Measurements from ENCODE around the gene MT2A. TPM values are rescaled to one million over a fixed set of nuclear protein-coding genes. Genes with fewer than 3 reads are reported as not detected.

The MT2A gene
- total and polyA plus RNA-seq, 2 donors (not counting 1 experiment from before 2014, with no cell fraction given): 3.1 to 14.4 TPM

GRCh38 chr16:56637814-56638750 is 29.7 kb downstream of the MT2A start, which contains the start of gene MT1A:
Gene MT1A, plus strand, starts transcription at chr16:56638666. Its CDS starts 73 bp downstream, at chr16:56638739.
- Histone ChIP-seq H3K4me2 (replicated peaks; ENCODE audit: low read depth, low read length, poor library complexity, severe bottlenecking) (peak within 1 kb of the TSS; percentile 46), H3K27ac (ENCODE audit: low read length in 2 of 2) (no peak within 1 kb of the TSS), H3K79me2 (ENCODE audit: control insufficient read depth, insufficient read depth, low read length) (no peaks in the 10 kb centered on the region), H4K20me1 (ENCODE audit: control insufficient read depth, insufficient read depth, low read length, poor library complexity, severe bottlenecking) (no peaks in the 10 kb centered on the region), H2AFZ (ENCODE audit: insufficient read depth, low read depth, low read length, poor library complexity, severe bottlenecking) (peak within 1 kb of the TSS; percentile 28), H3K9me3 (ENCODE audit: control extremely low read depth in 1 of 3, control insufficient read depth in 2 of 3, insufficient read depth in 1 of 3, low read length in 2 of 3) (peaks cover 0 to 4% (median 0%) of the 10 kb centered on the region in 3 donors), H3K4me3 (ENCODE audit: control extremely low read depth in 1 of 5, extremely low read depth in 1 of 5, insufficient read depth in 1 of 5, low read depth in 2 of 5, low read length in 4 of 5) (no peak within 1 kb of the TSS), H3K36me3 (replicated peaks in 1 of 2; ENCODE audit: control extremely low read depth in 1 of 2, control insufficient read depth in 1 of 2, extremely low read depth in 1 of 2, insufficient read depth in 2 of 2, low read length in 1 of 2) (no peaks in the 10 kb centered on the region), H3K9ac (ENCODE audit: low read length) (no peak within 1 kb of the TSS), H3K27me3 (replicated peaks in 1 of 4; ENCODE audit: control extremely low read depth in 1 of 4, control insufficient read depth in 3 of 4, insufficient read depth in 4 of 4, low read length in 3 of 4) (peaks cover 0 to 73% (median 36%) of the 10 kb centered on the region in 4 experiments), H3K4me1 (ENCODE audit: control insufficient read depth in 2 of 2, insufficient read depth in 2 of 2, low read length in 2 of 2) (peaks cover 17 to 31% of the 10 kb centered on the region in 2 donors)
- H3K27me3 Mint-ChIP-seq: peaks cover 78% of the 10 kb centered on the region
- peak within 1 kb of the TSS; percentile 63 for H3K4me3 Mint-ChIP-seq
- 8% methylated on average over 65 of the region's 68 CpGs for WGBS (ENCODE audit: insufficient coverage)
- POLR2A ChIA-PET: no interaction called here
- peaks cover 24% of the 10 kb centered on the region for H3K4me1 Mint-ChIP-seq
- no peaks in the 10 kb centered on the region for H3K9me3 Mint-ChIP-seq (ENCODE audit: insufficient read depth)
- CTCF ChIA-PET: interaction anchor here (0.7 kb wide), 1 partner anchor 15 kb away, joined by 3 read pairs; no protein-coding TSS in a partner anchor
- DNase-seq (peak; percentile 29), ATAC-seq (ENCODE audit: low read depth) (no peak)
- TF ChIP-seq EZH2 (IDR thresholded peaks at IDR 0.05; ENCODE audit: borderline replicate concordance, insufficient read depth, low read depth, low read length, poor library complexity, severe bottlenecking): no peak
- no peak for TF ChIP-seq CTCF (IDR thresholded peaks at IDR 0.05)
- no peak within 1 kb of the TSS for H3K27ac Mint-ChIP-seq
- intact Hi-C loops (cut with micrococcal nuclease): loop anchor here (10.0 kb wide), 1 partner anchor 47 kb away; the partner anchor contains the start of gene MT1X
